ENCODE results near the gene PLCB4. TPM values are rescaled to one million over a fixed set of nuclear protein-coding genes. Genes with fewer than 3 reads are reported as not detected.

Gene PLCB4
- total RNA-seq, 1 donor from 2014 or later: 20.6 TPM

DNA sequence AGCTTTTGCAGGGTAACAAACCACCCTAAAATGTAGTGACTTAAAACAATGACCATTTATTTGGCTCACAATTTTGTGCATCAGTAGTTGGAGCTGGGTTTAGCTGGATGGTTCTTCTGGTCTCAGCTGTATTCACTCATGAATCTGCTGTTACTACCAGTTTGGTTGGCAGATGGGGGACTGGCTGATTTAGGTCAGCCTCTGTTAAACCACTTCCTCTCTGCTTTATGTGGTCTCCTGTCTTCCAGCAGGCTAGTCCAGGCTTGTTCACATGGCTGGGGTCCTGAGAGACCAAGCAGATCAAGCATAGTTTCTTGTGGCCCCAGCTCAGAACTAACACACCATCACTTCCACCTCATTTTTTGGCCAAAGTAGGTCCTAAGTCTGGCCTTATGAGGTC is 378.3 kb downstream of the PLCB4 start:
- no peak overlapping the region for H3K4me3 ChIP-seq
- Mint-ChIP-seq H3K4me3 (no peak overlapping the region), H3K27ac (no peak overlapping the region), H3K36me3 (peaks cover 5% of the 10 kb centered on the region), H3K27me3 (ENCODE audit: insufficient read depth, low read depth) (no peaks in the 10 kb centered on the region), H3K9me3 (no peaks in the 10 kb centered on the region), H3K4me1 (peaks cover 4% of the 10 kb centered on the region)
- no peak for DNase-seq (ENCODE audit: low spot score)
- H3K9ac ChIP-seq: no peak overlapping the region
- H3K27ac ChIP-seq: no peak overlapping the region
- H3K27me3 ChIP-seq: no peaks in the 10 kb centered on the region
- no peaks in the 10 kb centered on the region for H3K36me3 ChIP-seq
- no peaks in the 10 kb centered on the region for H4K20me1 ChIP-seq (ENCODE audit: low read depth)
- TF ChIP-seq EZH2 (IDR thresholded peaks at IDR 0.05) (no peak), EZH2phosphoT487 (IDR thresholded peaks at IDR 0.05) (no peak)
- TF ChIP-seq, protein P1, sequence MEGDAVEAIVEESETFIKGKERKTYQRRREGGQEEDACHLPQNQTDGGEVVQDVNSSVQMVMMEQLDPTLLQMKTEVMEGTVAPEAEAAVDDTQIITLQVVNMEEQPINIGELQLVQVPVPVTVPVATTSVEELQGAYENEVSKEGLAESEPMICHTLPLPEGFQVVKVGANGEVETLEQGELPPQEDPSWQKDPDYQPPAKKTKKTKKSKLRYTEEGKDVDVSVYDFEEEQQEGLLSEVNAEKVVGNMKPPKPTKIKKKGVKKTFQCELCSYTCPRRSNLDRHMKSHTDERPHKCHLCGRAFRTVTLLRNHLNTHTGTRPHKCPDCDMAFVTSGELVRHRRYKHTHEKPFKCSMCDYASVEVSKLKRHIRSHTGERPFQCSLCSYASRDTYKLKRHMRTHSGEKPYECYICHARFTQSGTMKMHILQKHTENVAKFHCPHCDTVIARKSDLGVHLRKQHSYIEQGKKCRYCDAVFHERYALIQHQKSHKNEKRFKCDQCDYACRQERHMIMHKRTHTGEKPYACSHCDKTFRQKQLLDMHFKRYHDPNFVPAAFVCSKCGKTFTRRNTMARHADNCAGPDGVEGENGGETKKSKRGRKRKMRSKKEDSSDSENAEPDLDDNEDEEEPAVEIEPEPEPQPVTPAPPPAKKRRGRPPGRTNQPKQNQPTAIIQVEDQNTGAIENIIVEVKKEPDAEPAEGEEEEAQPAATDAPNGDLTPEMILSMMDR (IDR thresholded peaks at IDR 0.05): no peak
- H3K4me1 ChIP-seq: no peaks in the 10 kb centered on the region
- H3K9me3 ChIP-seq (ENCODE audit: low read depth): no peaks in the 10 kb centered on the region
- no peaks in the 10 kb centered on the region for H3K79me2 ChIP-seq (ENCODE audit: low read depth)
- no peaks in the 10 kb centered on the region for H3F3A ChIP-seq (ENCODE audit: low read depth)
- H3K4me2 ChIP-seq: no peak overlapping the region
- no peak overlapping the region for H2AFZ ChIP-seq (replicated peaks)

DNA sequence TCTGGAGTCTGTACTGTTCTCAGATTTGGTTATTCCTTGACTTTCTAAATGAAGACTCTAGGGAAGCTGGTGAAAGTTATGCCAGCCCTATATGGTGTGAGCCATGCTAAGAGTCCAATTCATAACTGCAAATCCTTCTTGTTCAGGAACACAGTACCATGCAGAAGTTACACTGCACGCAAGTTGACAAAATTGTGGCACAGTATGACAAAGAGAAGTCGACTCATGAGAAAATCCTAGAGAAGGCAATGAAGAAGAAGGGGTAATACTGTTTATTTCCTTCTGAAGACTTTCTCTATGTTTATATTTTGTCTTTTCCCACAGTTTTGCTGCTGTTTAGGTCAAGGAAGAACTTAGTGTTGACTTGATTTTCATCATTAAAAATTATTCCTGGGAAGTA is 384.3 kb downstream of the PLCB4 start:
- no peak overlapping the region for H3K4me3 ChIP-seq
- DNase-seq (ENCODE audit: low spot score): no peak
- no peaks in the 10 kb centered on the region for H3K27me3 ChIP-seq
- Mint-ChIP-seq H3K27ac (no peak overlapping the region), H3K9me3 (no peaks in the 10 kb centered on the region), H3K27me3 (ENCODE audit: insufficient read depth, low read depth) (no peaks in the 10 kb centered on the region), H3K4me1 (no peaks in the 10 kb centered on the region), H3K4me3 (no peak overlapping the region), H3K36me3 (peaks cover 8% of the 10 kb centered on the region)
- no peaks in the 10 kb centered on the region for H3K79me2 ChIP-seq (ENCODE audit: low read depth)
- H3K9me3 ChIP-seq (ENCODE audit: low read depth): no peaks in the 10 kb centered on the region
- H4K20me1 ChIP-seq (ENCODE audit: low read depth): no peaks in the 10 kb centered on the region
- no peaks in the 10 kb centered on the region for H3K36me3 ChIP-seq
- H3K9ac ChIP-seq: no peak overlapping the region
- no peak overlapping the region for H3K27ac ChIP-seq
- TF ChIP-seq EZH2phosphoT487 (IDR thresholded peaks at IDR 0.05): no peak
- TF ChIP-seq, protein P1 (IDR thresholded peaks at IDR 0.05): no peak
- no peak for TF ChIP-seq EZH2 (IDR thresholded peaks at IDR 0.05)
- no peak overlapping the region for H3K4me2 ChIP-seq
- H2AFZ ChIP-seq (replicated peaks): no peak overlapping the region
- no peaks in the 10 kb centered on the region for H3K4me1 ChIP-seq
- H3F3A ChIP-seq (ENCODE audit: low read depth): no peaks in the 10 kb centered on the region

DNA sequence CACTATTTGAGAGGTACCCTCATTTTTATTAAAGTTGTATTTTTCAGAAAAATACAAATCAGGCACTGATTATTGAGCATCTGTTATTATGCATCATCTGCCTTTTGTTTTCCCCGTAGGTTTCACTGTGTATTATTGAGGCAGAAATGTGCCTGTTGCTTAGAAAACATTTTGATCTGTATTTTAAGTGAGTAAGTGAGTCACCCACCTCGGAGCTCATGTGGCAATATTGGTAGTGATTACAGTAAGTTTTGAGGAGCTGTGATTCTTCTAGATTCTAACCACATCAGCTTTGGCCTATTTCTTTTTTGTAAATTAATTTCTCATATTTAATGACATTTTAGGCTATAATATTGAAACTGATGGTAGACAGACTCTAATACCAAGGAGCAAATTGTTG is 385.9 kb downstream of the PLCB4 start:
- Histone ChIP-seq H3F3A (ENCODE audit: low read depth) (no peaks in the 10 kb centered on the region), H3K4me2 (no peak overlapping the region), H3K9me3 (ENCODE audit: low read depth) (no peaks in the 10 kb centered on the region), H3K4me3 (no peak overlapping the region), H3K36me3 (no peaks in the 10 kb centered on the region), H3K9ac (no peak overlapping the region), H3K4me1 (no peaks in the 10 kb centered on the region), H3K27ac (no peak overlapping the region), H3K79me2 (ENCODE audit: low read depth) (no peaks in the 10 kb centered on the region), H2AFZ (replicated peaks) (no peak overlapping the region), H4K20me1 (ENCODE audit: low read depth) (no peaks in the 10 kb centered on the region), H3K27me3 (no peaks in the 10 kb centered on the region)
- TF ChIP-seq, protein P1 (IDR thresholded peaks at IDR 0.05): no peak
- no peak for TF ChIP-seq EZH2 (IDR thresholded peaks at IDR 0.05)
- TF ChIP-seq EZH2phosphoT487 (IDR thresholded peaks at IDR 0.05): no peak
- Mint-ChIP-seq H3K27ac (no peak overlapping the region), H3K9me3 (no peaks in the 10 kb centered on the region), H3K36me3 (peaks cover 13% of the 10 kb centered on the region), H3K4me1 (no peaks in the 10 kb centered on the region), H3K27me3 (ENCODE audit: insufficient read depth, low read depth) (no peaks in the 10 kb centered on the region), H3K4me3 (no peak overlapping the region)
- no peak for DNase-seq (ENCODE audit: low spot score)
